Measurements from ENCODE around the gene FRMD6.

The FRMD6 gene

DNA sequence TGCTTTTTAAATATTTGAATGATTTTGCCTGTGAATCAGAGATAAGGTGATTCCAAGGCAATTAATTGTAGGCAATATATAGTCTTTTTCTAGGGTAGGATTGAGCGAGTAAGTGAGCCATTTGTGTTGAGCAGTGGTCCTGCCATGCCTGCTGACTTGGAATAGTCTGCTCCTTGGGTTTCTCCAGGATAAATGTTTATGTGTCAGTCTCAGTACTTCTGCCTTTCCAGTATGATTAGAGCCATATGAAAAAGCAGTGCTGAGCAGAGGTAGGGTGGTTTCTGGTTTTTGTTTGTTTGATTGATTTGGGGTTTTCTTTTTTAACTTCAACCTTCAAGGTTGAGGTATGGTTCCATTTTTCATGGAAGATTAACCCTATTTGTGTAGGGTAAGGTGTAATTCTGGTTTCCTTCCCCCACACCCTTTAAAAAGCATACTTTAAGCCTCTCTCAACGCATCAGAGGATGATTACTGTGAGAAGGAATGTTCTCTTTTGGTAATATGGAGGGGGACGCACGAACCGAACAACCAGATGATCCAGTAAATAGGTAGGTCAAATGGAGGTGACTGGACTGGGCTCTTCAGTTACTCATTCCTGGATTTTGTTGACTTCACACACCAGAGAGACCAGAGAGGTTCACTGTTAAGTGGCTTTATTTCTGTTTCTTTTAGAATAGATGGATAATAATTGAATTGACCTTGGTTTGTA is 22.7 kb downstream of the FRMD6 start:
- FAIRE-seq: no peak

DNA sequence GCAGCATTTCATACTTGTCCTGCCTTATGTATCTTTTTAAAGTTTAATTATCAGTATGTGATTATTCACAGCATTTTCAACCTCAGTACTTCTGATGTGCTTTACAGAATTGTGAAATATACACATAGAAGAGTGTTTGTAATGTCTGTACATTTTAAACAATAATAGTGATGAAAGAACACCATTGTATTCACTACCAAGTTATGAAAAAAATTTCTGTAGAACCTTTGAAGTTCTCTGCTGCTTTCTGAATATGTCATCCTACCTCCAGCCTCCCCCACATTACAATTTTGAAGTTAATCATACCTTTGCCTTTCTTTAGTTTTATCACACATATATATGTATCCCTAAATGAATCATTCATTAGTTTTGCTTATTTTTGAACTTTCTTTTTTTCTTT is 24.8 kb downstream of the FRMD6 start:
- FAIRE-seq: no peak

DNA sequence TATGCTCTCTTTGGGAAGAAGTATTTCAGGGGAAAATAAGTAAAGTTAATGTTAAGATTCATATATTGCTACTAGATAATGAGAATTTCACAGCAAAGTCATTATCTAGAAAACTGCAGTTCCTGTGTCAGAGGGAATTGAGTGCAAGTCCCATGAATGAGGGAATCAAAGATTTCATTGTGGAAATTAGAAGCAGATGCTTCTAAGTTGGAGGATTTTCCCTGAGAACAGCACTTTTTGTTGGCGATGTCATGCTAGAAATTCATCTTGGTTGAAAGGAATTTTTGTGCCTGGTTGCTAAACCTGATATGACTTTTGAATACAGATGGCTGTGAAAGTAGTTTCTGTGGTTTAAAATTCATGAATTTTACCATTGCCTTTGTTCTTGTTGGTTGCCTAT is 25.6 kb downstream of the FRMD6 start:
- FAIRE-seq: no peak

DNA sequence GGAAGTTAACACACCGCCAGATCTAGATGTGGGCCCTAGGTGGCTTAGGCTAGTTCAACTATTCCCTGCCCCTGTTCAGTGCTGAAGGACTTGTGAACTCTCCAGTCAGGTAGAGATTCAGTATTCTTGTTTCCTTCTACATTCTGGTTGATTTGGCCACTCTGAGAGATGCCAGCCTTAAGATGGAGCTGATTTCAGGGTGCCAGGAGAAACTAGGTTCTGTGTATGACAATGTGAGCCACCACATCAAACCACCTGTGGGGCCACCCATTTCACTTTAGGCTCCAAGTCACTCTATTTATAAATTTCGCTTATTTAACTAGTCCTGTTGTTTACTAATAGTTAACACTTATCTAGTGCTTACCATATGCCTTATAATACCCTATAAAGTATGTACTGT is 26.0 kb downstream of the FRMD6 start:
- FAIRE-seq: no peak

DNA sequence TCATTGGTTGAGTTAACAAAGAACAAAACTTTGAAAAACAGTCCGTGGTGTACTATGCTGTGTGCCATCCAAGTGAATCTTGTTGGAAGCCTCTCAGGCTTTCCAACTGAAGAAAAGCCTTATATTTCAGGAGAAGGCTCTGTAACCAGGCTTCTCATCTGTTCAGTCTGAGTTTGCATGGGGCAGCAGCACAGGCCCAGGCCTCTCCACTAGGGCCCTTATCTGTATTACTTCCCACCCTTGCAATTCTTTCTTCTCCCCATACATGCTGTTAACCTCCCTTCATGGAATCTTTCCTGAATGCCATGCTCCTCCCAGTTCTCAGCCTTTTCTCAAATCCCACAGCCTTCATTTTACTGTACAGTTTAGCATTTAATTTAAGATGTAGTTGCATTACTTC is 28.3 kb downstream of the FRMD6 start:
- FAIRE-seq: no peak

DNA sequence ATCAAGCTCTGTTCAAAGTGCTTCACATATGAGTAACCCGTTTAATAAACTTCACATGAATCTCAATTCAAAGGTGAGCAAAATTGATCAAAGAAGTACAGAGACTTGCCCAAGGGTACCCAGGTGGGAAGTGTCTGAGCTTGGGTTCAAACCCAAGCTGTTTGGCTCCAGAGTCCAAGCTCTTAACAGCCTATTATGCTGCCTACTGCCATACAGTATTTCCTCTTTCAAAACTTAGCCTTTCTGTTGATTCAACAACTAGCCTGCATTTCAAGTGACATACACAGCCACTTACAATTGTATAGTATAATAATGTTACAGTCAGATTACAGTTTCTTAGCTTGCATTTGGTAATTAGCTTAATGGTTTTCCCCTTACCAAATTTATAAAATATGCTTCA is 29.7 kb downstream of the FRMD6 start:
- no peak for FAIRE-seq

DNA sequence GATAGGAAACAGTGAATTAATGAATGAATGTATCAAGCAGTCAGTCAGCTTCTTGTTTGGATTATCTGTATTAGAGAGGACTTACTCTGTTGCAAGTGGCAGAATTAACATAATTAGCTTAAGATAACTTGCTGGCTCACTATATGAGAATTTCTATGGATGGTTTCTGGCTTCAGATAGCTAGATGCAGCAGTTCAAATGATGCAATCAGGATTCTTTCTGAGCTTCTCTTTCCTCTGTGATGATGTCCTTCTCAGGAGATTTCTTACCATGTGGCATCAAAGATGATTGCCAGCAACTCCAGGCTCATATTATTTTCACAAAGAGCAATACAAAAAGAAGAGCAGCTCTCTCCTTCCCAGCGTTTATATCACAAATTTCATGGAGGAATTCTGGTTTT is 30.7 kb downstream of the FRMD6 start:
- FAIRE-seq: no peak

DNA sequence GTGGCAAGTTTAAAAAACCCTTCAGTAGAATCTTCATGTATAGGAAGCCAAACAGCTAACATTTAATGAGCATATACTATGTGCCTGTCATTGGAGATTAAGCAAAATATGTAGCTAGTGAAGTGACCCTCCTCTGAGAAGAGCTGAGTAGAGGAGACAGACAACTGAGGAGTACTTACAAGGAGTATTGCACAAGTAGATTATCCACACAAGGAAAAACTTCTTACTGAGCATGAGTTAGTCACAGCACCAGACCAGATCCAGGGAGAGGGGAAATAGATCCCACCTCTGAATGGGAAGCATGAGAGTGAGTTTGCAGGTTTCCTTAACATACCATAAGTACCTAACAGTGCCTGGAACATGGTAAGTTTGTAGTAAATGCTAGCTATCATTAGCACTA is 33.0 kb downstream of the FRMD6 start:
- FAIRE-seq: no peak

DNA sequence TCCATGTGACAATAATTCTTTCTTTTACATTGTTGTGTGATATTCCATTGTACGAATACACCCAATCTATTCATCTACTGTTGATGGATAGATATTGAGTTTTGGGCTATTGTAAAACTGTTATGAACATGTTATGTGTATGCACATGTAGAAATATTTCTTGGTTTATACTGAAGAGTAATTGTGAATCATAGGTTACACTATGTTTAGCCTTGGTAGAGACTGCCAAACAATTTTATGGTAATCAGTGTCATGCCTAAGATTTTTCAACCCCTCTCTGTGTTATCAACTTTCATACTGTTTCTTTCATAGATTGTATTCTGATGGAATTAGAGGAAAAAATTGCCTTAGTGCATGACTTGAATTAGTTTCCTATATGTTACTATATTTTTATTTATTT is 39.5 kb downstream of the FRMD6 start:
- no peak for FAIRE-seq

DNA sequence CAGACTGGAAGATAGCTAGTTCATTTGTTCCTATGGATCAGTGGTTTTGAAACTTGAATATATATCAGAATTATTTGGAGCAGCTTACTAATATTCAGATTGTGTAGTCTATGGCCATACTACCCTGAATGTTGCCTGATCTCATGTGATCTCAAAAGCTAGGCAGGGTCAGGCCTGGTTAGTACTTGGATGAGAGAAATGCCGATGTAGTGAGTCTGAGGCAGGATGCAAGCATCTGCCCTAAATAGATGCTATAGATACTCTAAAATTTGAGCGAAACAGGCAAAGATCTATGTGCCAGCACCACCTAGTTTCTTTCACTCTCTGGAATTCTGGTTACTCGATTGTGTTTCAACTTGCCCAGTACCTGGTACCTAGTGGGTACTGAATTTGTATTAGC is 40.9 kb downstream of the FRMD6 start:
- no peak for FAIRE-seq

DNA sequence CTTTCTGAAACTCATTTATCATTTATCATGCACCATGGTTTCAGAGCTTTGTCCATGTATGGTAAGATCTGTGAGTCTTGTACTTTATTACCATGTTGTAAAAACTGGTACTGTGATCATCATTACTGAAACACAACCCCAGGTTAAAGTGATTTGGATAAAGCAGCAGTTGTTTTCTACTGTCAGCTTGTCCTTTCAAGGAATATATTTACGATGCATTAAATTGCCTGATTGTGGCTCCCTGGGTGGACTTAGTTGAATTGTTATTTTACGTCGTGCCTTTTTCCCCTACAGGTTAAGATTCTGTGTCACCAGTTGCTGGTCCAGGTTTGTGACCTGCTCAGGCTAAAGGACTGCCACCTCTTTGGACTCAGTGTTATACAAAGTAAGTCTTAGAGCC is 46.1 kb downstream of the FRMD6 start:
- FAIRE-seq: no peak

DNA sequence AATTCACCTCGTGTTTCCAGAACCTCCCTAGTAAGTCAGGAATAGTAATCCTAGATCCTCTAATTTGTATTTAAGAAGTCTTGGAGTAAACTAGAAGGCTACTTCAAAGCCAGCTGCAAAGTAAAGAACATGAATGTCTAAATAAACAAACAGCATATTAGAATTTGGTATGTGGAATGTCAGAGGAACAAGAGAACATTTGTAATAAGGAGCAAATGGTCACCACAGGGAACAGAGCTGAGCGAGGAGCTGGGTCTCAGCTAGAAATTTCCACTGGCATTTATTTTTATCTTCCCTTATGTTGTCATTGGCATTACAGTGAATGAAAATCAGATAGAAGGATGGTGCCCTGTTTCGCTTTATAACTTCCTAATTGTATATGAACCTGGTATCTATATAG is 50.2 kb downstream of the FRMD6 start:
- no peak for FAIRE-seq

DNA sequence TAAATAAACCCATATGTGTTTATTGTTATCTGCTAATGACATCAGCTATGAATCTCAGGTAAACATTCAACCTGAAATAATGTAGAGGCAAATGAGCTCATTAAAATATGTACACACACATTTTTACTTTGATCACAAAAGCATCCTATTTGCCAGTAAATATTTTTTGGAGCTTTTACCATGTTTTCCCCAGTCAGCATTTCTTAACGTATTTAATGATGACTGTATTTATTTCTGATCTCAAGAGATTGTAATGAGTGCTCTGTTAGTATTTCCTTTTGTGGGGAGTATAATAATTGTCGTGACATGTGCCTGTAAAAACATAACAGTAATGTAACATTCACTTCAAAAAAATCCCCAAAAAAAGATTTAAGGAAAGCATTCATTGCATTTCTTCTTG is 52.1 kb downstream of the FRMD6 start:
- FAIRE-seq: no peak

DNA sequence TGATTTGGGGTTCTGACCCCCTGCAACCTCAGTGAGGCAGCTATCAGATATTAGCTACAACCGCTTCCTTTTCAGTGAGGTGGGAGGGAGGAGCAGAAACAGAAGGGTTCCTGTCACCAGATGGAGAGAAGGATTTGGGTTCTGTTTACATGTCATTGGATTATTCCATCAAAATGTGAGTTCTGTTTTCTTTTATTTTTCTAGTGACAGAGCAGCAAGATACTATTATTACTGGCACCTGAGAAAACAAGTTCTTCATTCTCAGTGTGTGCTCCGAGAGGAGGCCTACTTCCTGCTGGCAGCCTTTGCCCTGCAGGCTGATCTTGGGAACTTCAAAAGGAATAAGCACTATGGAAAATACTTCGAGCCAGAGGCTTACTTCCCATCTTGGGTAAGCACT is 52.8 kb downstream of the FRMD6 start:
- FAIRE-seq: no peak

DNA sequence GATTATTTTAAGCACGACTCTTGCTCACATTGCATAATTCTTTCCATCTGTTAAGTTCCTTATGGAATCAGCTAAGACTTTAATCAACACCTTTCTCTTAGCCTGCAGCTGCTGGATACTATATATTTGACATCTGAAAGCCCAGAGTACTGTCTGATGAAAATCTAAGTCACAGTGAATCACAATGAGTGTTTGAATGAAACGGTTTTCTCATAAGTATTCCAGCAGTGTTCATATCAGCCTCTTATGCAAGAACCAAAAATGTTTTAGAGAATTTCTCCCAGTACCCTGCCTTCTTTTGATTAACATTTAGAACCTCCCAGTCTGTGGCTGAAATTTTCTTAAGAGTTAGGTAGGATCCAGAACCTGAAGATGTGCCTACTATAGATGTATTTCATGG is 55.6 kb downstream of the FRMD6 start:
- no peak for FAIRE-seq

DNA sequence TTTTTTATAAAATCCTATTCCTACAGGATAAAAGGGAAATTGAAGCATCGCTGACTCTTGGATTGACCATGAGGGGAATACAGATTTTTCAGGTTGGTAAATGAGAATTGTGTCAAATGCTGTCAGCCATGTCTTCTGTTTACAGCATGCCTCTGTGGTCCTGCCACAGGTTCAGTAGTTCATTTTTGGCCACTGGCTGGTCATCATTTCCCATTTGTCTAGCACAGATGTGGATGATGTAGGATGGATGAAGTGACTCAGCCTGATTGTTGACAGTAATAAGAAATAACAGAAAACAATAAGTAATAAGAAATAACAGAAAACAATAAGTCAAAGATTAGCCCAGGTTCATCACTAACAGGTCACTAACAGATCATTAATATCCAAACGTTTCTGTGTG is 59.8 kb downstream of the FRMD6 start:
- no peak for FAIRE-seq

DNA sequence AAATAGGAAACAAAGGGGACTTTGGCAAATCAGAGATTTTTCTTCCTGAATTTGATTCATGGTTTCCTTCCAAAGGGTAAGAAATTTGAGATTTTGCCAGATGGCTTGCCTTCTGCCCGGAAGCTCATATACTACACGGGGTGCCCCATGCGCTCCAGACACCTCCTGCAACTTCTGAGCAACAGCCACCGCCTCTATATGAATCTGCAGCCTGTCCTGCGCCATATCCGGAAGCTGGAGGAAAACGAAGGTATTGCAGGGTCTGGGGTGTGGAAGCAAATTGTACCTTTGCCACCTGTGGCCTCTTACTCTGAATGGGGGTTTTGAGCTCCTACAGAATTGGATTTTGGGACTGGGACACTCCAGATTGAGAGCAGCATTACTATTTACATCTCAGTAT is 63.5 kb downstream of the FRMD6 start:
- no peak for FAIRE-seq

DNA sequence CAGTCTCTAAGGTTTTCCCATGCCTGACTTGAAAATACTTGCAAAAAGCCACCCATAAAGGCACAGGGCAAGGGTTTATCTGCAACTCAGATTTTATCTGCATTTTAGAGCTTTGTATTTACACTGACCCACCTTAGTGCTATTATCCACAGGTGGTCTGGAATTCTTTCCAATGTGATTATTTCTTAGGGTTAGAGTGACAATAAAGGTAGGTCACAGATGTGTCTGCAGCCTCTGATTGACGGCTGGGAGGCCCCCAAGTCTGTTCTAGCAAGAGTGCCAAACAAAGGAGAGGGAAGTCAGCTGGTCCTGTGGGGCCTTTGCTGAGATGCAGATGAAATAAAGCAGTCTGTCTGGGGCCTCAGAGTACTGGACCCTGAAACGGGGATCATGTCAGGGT is 64.0 kb downstream of the FRMD6 start:
- no peak for FAIRE-seq

DNA sequence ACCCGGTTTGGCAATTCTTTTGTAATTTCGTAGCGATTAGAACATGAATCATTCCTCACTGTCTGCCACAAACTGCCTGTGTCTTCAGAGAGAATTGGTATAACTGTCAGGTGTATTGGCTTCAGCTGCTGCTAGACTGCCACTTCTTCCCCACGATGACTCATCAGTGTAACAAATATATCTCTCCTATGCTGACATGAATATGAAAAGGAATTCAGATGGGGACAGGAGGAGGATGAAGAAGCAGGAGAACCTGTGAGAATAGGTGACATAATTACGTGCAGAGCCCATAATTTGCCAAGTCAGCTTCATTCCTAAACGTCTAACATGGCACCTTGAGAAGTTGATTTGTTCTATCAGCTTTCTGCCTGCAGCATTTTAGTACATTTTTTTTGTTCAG is 64.9 kb downstream of the FRMD6 start:
- no peak for FAIRE-seq

DNA sequence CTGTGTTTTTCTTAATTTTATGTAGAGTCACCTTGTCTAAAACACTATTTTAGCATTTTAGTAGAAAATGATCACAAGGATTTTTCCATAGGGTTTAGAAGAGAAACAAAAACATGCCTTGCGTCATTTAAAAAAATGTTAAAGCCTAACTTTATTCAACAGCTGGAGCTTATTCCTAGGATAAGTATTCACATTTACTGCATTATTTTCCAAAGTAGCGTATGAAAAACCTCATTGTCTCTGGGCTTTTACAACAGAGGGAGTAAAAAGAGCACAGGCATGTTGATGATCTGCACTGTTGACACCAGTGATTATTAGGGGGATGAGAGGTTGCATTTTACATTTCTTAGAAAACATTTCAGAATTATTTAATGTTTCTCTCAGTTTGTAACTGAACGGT is 66.1 kb downstream of the FRMD6 start:
- no peak for FAIRE-seq

DNA sequence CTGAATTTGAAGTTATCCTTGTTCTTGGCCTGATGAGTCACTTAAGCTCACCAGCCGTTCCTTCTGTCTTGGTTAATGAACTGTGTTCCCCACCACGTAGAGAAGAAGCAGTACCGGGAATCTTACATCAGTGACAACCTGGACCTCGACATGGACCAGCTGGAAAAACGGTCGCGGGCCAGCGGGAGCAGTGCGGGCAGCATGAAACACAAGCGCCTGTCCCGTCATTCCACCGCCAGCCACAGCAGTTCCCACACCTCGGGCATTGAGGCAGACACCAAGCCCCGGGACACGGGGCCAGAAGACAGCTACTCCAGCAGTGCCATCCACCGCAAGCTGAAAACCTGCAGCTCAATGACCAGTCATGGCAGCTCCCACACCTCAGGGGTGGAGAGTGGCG is 68.2 kb downstream of the FRMD6 start:
- FAIRE-seq: no peak

DNA sequence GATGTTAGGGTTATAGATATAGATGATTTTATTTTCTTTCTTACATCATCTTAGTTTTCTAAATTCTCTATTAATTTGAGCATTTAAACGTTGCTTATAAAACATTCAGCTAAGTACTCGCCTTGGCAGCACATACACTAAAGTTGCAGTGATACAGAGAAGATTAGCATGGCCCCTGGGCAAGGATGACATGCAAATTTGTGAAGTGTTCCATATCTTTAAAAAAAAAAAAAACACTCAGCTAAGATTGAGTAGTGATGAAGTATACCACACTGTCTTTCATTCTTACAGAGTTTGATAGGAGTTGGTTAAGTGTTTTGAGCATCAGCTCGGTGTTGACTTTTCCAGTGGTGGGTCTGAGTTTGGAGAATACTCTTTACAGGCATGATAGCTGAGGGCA is 72.3 kb downstream of the FRMD6 start:
- no peak for FAIRE-seq

DNA sequence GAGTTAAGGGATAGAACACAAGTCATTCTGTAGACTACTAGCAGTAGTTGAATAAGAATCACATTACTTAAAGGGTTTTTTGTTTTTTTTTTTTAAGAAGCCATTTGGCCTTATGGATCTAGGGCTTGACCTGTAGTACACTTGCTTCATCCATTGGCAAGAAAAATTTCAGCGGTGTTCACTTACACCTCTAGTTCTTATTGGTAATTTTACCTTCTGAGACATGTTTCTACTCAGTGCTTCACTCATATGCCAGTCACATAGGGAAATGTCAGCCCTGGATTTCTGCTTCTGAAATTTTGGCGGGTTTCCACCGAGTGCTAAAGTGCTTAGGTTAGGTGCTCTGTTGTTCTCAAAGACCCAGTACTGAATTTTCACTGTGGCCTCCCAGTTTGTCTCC is 72.9 kb downstream of the FRMD6 start:
- FAIRE-seq: no peak

DNA sequence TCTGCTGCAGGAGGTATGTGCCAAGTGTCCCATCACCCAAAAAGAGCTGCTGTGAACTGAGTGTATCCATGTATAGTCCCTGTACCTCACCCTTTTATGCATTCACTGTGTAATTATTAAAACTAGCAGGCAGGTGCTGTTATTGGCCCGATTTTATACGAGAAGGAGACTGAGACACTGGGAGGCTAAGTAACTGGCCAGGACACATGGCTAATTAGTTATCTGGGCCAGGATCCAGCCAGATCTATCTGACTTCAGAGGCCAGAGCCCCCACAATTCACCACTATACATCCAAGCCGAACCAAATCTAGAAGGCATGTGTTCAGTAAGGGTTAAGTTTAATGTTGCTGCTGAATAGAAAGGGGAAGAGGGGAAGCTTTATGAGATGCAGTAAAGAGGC is 73.4 kb downstream of the FRMD6 start:
- FAIRE-seq: no peak

DNA sequence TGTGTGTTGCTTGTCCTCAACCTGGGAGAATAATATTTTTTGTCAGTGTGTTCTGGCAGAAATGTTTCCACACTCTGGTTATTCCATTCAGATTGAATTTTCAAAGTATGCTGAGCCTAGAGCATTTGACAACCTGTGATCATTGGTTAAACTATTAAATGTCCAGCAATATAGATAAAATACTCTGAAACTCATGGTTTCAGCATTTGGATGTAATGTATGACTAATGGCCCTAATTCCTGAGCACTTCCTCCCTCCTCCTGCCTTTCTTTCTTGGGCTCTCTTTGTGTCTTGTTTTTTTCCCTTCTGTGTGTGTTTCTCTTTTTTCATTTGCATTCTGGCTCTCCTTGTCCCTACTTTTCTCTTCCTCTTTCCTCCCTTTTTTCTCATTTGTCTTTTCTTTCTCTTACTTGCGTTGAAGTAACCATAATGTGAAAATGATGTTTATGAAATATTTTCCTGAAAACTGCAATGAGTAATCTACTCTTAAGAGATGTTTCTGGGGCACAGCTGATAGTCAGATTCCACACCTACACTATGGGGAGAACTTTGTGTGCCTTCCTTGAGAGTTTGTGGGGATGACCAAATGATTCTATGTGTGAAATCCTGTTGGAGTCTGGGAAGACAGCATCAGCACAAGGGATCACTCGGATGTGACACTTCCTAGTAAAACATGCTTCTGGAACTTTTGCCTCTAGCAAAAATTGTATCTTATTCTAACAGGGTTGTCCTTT is 74.6 kb downstream of the FRMD6 start:
- no peak for FAIRE-seq

Data from islet of Langerhans (tissue), 1 donor.